Left renal pelvis (tissue), 4 donors: ENCODE measurements around the gene AKAP12. TPM values are rescaled to one million over a fixed set of nuclear protein-coding genes. Genes with fewer than 3 reads are reported as not detected.
A peak's percentile ranks its signal among the peaks of the same experiment; 100 is the strongest.

ENCODE experiments used
- DNase-seq, 4 donors: peaks; one replicate each; pipeline ENCODE4 v3.0.0-alpha.2; 2013; ENCODE audit warnings: low read depth in 4 of 4, low spot score in 3 of 4
- polyA plus RNA-seq, 4 donors: library from polyadenylated mRNA; unstranded; fragments of 120-200 nt; gene quantifications; one replicate each; pipeline ENCODE4 v1.2.1, GENCODE V29; 2013; ENCODE audit not compliant: insufficient read length in 4 of 4

Gene AKAP12
- polyA plus RNA-seq, 4 donors = 117 to 259 (median 195) TPM

- no peak for DNase-seq
Measured at GRCh38 chr6:151275566-151275965, 35.8 kb downstream of the AKAP12 start.

DNA sequence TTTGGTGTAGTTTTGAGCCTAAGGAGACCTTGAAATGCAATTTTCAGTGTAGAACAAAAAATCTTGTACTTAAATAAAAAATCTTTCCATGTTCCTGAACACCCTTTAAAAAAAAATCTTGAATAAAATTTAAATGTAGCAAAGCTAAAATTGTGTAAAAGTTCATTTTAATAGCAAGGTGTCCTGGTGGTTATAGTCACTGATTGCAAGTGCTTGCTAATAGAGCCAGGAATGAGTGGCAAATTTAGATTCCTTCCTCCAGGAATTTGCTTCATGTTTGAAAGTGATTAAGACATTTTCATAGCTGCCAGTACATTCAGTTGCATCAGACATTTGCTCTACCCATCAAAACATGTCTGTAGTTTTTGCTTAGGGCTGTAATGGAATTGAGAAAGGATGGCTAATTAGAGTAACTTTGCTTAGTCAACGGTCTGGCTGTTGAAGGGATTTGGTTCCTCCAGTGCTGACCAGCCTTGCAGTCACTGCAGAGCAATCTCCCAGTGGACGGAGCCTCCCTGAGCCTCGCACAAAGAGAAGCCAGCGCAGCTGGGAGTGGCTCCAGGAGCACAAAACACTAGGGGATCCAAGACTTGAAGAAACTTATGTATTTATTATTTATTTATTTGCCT, 36.5 kb downstream of the AKAP12 start:
- DNase-seq = no peak

- no peak for DNase-seq
Measured at GRCh38 chr6:151279891-151280290, 40.1 kb downstream of the AKAP12 start.

- no peak for DNase-seq
Measured at GRCh38 chr6:151280859-151281258, 41.1 kb downstream of the AKAP12 start.

- no peak for DNase-seq
Measured at GRCh38 chr6:151284012-151284411, 44.2 kb downstream of the AKAP12 start.

DNA sequence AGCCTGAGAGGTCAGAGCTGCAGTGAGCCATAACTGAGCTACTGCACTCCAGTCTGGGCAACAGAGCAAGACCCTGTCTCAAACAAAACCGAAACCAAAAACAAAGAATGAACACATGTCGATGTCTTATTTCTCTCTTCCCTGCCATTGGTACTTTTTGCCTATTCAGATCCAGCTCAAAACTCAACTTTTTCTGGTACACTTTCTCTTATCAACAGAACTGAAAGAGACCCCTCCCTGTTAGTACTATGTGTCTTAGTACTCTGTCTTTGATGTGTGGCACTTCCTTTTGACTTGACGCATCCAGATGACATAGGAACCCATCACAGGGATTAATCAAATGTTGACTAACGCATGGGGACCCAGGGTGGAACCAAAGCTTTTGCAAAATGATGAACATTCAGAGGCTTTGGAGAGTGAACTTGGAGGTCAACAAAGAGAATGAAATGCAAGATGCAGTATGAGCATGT, 44.8 kb downstream of the AKAP12 start:
- no peak for DNase-seq

DNA sequence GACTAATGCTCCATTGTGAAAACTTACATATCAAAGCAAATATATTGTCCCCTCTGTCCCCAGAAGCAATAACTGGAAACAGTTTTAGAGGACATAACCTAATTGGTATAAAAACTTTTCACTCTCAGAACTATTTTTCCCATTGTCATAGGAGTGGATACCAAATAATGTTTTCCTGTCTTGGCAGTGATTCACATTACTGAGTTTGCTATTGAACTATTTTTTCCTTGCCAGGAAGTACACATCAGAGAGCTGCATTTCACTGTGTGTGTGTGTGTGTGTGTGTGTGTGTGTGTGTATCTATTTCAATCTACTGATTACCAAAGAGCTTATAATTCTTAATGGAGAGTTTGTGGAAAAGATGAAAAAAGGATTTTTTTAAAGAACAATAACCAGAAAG, 45.4 kb downstream of the AKAP12 start:
- no peak for DNase-seq

- DNase-seq = no peak
Measured at GRCh38 chr6:151286214-151286613, 46.4 kb downstream of the AKAP12 start.

DNA sequence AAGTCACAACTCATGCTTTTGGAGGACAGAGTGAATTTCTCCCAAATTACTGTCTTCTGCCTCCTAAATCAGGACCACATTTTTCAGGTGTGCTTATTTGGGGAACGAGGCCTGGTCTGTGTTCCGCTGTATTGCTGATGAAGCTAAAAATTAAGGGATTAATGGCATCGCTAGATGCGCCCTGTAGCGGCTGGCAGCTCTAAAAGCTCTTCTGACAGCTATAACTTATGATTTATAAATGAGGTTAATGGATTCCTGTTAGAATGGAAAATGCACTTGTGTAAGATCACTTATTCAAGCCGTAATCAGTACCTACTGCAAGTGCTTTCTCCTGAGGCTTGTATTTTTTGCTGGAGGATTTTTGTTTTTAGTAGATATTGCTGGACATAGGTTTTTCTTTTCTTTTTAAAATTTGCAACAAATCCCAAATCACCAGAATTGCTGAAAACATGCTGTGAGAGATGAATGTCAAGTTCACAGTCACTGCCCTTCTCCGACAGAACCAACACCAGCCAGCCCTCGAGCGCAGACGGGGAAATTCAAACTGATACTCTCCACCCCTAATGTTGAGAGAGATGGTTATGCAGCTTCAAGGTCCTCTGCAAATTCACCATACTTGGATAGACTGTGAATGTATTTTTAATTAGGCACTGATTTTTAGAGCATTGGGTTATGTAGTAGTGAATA, 49.1 kb downstream of the AKAP12 start:
- DNase-seq = no peak

- DNase-seq = no peak
Measured at GRCh38 chr6:151289399-151290007, 49.7 kb downstream of the AKAP12 start.

DNA sequence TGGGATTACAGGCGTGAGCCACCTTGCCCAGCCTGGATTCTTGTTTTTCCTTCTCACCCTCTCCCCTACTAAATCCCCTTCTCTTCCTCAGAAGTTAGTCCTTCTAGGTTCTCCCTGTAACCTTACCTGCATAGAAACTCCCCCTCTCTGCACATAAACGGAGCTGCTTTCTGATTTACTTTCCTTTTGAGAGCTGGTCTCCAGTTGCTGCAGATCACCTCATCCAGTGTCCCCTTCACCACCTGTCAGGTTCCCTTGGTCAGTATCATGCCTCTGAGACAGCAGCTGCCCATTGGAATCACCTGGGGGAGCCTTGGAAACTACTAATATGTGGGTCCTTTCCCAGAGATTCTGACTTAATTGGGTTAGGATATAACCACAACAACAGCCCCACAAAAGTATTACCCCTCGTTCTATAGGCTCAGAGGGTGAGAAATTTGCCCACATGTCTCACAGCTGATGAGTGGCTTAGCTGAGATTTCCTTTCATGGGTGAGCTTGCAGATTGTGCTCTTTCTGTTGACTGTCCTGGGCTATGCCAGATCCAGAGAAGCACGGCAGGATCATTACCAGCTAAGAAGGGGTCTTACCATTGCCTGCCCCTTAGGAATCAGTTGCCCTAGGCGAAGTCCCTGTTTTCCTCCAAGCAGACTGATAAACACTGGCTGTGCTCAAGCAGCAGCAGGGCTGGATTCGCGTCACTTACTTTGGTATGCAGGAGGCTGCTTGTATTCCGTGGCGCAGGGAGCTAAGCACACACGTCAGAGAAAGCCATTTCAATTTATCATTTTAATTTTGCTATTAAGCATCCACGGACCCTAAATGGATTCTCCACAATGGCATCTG, 51.3 kb downstream of the AKAP12 start:
- peak; percentile 64 to 76 (median 70) for DNase-seq

- DNase-seq = no peak
Measured at GRCh38 chr6:151291722-151292059, 51.9 kb downstream of the AKAP12 start.

GRCh38 chr6:151292974-151293687, 53.4 kb downstream of the AKAP12 start:
- DNase-seq = no peak

DNA sequence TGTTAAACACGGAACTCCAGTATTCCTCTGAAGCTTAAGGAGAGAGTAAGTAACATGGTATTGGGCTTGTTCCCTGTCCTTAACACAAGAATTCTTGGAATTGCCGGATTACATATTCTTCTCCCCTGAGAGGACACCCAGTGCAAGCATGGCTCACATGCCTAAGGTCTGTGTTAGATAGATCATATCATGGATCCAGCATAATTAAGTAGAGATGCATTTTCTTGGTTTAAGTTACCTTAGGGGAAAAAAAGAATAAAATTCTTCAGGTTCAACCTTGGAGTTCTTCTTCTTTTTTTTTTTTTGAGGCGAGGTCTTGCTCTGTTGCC, 53.9 kb downstream of the AKAP12 start:
- no peak for DNase-seq

DNA sequence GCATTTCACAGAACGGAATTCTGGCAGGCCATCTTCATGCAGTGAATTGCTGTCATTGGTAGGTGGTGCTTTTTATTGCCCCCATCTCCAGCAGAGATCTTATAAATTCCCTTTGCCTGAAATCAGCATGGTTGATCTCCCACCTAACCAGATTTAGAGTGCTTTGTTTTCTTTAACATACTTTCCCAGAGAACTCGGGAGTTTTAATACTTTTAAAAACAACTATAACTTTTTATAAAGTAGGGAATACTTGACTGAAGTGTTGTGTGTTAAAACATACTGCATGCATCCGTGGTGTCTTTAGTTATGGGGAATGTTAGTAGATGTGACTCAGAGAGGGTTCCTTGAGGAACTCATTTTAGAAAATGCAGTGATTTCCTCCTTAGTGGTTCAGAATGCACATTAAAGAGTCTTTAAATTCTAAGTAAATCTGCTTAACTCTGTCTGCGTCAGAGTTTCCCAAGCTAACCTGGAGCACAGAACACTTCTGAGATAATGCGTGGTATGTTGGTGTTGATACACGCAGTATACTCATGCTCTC, 54.9 kb downstream of the AKAP12 start:
- DNase-seq = no peak

GRCh38 chr6:151297886-151298285, 58.1 kb downstream of the AKAP12 start:
- no peak for DNase-seq

GRCh38 chr6:151299011-151299410, 59.2 kb downstream of the AKAP12 start:
- DNase-seq = peak in 1 of 4 donors; percentile 57

- no peak for DNase-seq
Measured at GRCh38 chr6:151300267-151300991, 60.7 kb downstream of the AKAP12 start.

GRCh38 chr6:151301547-151301946, 61.8 kb downstream of the AKAP12 start:
- DNase-seq = no peak

DNA sequence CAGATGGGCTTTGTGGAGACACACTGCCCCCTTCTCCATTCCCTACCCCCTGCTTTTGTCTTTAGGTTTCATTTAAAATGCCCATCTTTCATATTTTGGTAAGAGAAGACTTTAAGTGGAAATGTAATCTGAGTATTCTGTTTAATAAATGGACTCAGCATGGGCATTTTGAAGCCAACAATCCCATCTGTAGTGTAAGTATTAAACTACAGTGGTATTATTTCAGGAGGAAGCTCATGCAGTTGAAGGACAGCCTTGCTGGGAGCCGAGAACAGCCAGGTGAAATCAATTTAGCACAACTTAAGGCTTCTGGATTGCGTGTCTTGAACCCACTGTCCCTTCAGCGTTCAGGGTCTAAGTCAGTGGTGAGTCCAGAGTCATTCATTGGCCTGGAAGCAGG, 63.5 kb downstream of the AKAP12 start:
- DNase-seq = no peak
